ENCODE data around the gene NUP42.

GRCh38 chr7:23136216-23136615 lies 45.6 kb upstream of the NUP42 start:
- TF ChIP-seq, protein P1, sequence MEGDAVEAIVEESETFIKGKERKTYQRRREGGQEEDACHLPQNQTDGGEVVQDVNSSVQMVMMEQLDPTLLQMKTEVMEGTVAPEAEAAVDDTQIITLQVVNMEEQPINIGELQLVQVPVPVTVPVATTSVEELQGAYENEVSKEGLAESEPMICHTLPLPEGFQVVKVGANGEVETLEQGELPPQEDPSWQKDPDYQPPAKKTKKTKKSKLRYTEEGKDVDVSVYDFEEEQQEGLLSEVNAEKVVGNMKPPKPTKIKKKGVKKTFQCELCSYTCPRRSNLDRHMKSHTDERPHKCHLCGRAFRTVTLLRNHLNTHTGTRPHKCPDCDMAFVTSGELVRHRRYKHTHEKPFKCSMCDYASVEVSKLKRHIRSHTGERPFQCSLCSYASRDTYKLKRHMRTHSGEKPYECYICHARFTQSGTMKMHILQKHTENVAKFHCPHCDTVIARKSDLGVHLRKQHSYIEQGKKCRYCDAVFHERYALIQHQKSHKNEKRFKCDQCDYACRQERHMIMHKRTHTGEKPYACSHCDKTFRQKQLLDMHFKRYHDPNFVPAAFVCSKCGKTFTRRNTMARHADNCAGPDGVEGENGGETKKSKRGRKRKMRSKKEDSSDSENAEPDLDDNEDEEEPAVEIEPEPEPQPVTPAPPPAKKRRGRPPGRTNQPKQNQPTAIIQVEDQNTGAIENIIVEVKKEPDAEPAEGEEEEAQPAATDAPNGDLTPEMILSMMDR (IDR thresholded peaks at IDR 0.05): no peak
- no peak for TF ChIP-seq EZH2phosphoT487 (IDR thresholded peaks at IDR 0.05)
